Prostate gland (tissue), 2 donors: ENCODE data around the gene LYPLAL1.

ENCODE experiments used
- CTCF ChIP-seq, 4 experiments: fragments of 200-600 bp in 2 of 4; fragments of 450-650 bp in 2 of 4; sonication (generic) in 2 of 4; IDR thresholded peaks; 1 replicate in 3 of 4; 2 replicates in 1 of 4; pipeline ENCODE4 v1.5.1; 2016 to 2019; ENCODE audit warnings: antibody characterized with exemption in 4 of 4, mild to moderate bottlenecking in 2 of 4, moderate library complexity in 2 of 4
- POLR2A ChIP-seq: fragments of 450-650 bp; IDR thresholded peaks from one replicate; pipeline ENCODE4 v1.6.1; 2016; ENCODE audit warnings: antibody characterized with exemption, mild to moderate bottlenecking

GRCh38 chr1:219132939-219133338 is 40.7 kb upstream of the LYPLAL1 start:
- TF ChIP-seq POLR2A (no peak), CTCF (IDR thresholded peaks at IDR 0.05) (no peak)
